Measurements from ENCODE around the gene EDARADD. TPM values are rescaled to one million over a fixed set of nuclear protein-coding genes. Genes with fewer than 3 reads are reported as not detected.

The EDARADD gene
- total RNA-seq, 1 experiment from 2014 or later, result not detected

DNA sequence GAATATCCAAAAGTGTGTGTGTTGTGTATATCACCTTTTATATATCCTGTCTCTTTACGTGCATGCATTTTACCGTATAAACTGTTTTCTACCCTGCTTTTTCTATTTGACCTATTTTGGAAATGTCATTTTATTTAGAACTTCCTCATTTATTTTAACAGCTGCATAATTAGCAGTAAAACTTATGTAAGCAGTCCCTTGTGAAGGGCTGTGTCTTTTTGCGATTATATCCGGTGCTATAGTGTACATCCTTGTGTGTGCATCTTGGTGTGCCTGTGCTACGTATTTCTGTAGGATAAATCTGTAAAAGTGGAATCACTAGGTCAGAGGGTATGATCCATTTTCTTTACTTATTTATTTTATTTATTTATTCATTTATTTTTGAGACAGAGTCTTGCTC is 136.9 kb downstream of the EDARADD start:
- no peaks in the 10 kb centered on the region for H3K27me3 ChIP-seq (replicated peaks)
- DNase-seq (ENCODE audit: low read depth in 1 of 2, low spot score in 2 of 2), result no peak
- H3K9me3 ChIP-seq (replicated peaks), result no peaks in the 10 kb centered on the region
- H3K4me1 ChIP-seq (replicated peaks), result peaks cover 9% of the 10 kb centered on the region
- no peak overlapping the region for H3K27ac ChIP-seq
- no peak overlapping the region for H3K4me3 ChIP-seq
- peaks cover 25% of the 10 kb centered on the region for H3K36me3 ChIP-seq

DNA sequence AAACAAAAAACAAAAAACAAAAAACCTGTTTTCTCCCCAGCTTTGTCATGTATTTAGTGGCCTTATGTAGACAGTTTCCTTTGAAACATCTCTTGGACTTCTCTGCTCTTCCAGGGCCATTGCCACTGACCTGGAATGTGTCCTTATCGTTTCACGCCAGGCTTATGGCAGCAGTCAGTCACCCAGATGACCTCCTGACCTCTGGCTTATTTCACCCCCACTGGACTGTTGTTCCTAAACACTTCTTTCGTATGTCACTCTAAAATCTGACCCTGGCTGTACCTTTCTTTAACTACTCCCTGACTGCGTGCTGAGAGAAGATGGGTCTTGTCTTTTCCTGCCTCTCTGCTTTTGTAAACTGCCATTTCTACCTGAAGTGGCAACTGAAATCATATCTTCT is 138.8 kb downstream of the EDARADD start:
- Histone ChIP-seq H3K4me3 (no peak overlapping the region), H3K9me3 (replicated peaks) (no peaks in the 10 kb centered on the region), H3K4me1 (replicated peaks) (peaks cover 9% of the 10 kb centered on the region), H3K36me3 (peaks cover 12% of the 10 kb centered on the region), H3K27ac (no peak overlapping the region), H3K27me3 (replicated peaks) (no peaks in the 10 kb centered on the region)
- DNase-seq (ENCODE audit: low read depth in 1 of 2, low spot score in 2 of 2), result no peak

DNA sequence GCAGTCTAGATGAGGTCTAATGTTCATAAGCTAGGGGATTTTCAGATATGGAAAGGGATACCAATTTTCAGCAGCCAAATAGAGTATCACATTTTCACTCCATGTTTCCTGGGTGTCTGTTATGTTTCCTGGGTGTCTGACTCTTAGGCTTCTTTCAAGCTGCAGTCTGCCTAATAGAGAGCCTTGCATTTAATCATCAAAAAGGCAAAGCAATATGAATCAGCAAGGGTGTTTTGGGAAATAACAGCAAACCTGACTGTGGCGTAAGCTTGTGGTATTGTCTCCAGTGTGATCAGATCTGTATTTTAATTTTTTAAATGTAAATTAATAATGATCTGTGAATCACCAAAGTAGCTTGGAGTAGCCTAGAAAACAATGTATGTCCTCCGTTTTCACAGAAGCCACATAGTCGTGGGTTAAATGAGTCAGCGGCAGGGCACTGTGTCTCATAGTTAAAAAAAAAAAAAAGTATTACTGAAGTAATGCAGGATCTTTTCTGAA is 140.1 kb downstream of the EDARADD start:
- H3K27ac ChIP-seq, result no peak overlapping the region
- H3K4me1 ChIP-seq (replicated peaks), result peaks cover 9% of the 10 kb centered on the region
- DNase-seq (ENCODE audit: low read depth in 1 of 2, low spot score in 2 of 2), result peak in 1 of 2 experiments; percentile 20

More for the DNA sequence above, 140.1 kb downstream of the EDARADD start:
- H3K27me3 ChIP-seq (replicated peaks), result no peaks in the 10 kb centered on the region
- H3K4me3 ChIP-seq, result no peak overlapping the region
- peaks cover 18% of the 10 kb centered on the region for H3K36me3 ChIP-seq
- H3K9me3 ChIP-seq (replicated peaks), result no peaks in the 10 kb centered on the region

Other genes with a start within 250 kb of the EDARADD start
- 3.1 and 4.4 TPM in 2 replicates for gene ERO1B, start 112.3 kb upstream of the EDARADD start, total RNA-seq (2014; rRNA removed; shearing (Covaris generic))
- gene LGALS8, start 129.7 kb downstream of the EDARADD start, total RNA-seq (2014; rRNA removed; shearing (Covaris generic)), result 29.3 and 47.7 TPM in 2 replicates
- gene HEATR1, start 210.2 kb downstream of the EDARADD start, total RNA-seq (2014; rRNA removed; shearing (Covaris generic)), result 21.9 and 25.3 TPM in 2 replicates

All from SJSA1 (cell line).